NCI-H2196 (cell line): ENCODE measurements around the gene FBXO31.
"Not testable (repeated sequence)": the region's sequence is repeated elsewhere in the genome, so short reads cannot be mapped to it uniquely, and the experiment has no call there.

Source experiments
- DNase-seq: peaks from one replicate; lab custom pipeline; 2025; ENCODE audit not compliant: unreplicated experiment; lab: John Stamatoyannopoulos, UW

The FBXO31 gene

GRCh38 chr16:87387942-87388817, 4.6 kb upstream of the FBXO31 start:
- DNase-seq, result peak; percentile 82

GRCh38 chr16:87384875-87385167, 1.2 kb upstream of the FBXO31 start:
- not testable (repeated sequence) for DNase-seq

GRCh38 chr16:87384162-87384874, 742 bp upstream of the FBXO31 start:
- no peak for DNase-seq

GRCh38 chr16:87382023-87382785, 1.4 kb downstream of the FBXO31 start:
- no peak for DNase-seq

- DNase-seq, result no peak
Observed at GRCh38 chr16:87380881-87381280, 2.7 kb downstream of the FBXO31 start.

- no peak for DNase-seq
Observed at GRCh38 chr16:87380403-87380802, 3.2 kb downstream of the FBXO31 start.

GRCh38 chr16:87379312-87379752, 4.2 kb downstream of the FBXO31 start:
- DNase-seq, result not testable (repeated sequence)

GRCh38 chr16:87376660-87377059, 6.9 kb downstream of the FBXO31 start:
- DNase-seq, result no peak

- DNase-seq, result no peak
Observed at GRCh38 chr16:87375426-87376135, 8.0 kb downstream of the FBXO31 start.

- no peak for DNase-seq
Observed at GRCh38 chr16:87374313-87374712, 9.3 kb downstream of the FBXO31 start.

- DNase-seq, result no peak
Observed at GRCh38 chr16:87372305-87372704, 11.3 kb downstream of the FBXO31 start.

- no peak for DNase-seq
Observed at GRCh38 chr16:87371261-87371866, 12.2 kb downstream of the FBXO31 start.

- DNase-seq, result no peak
Observed at GRCh38 chr16:87369796-87370719, 13.5 kb downstream of the FBXO31 start.

GRCh38 chr16:87369117-87369765, 14.3 kb downstream of the FBXO31 start:
- DNase-seq, result no peak

- DNase-seq, result no peak
Observed at GRCh38 chr16:87368029-87368770, 15.4 kb downstream of the FBXO31 start.

GRCh38 chr16:87367529-87367928, 16.0 kb downstream of the FBXO31 start:
- no peak for DNase-seq

- no peak for DNase-seq
Observed at GRCh38 chr16:87366930-87367329, 16.6 kb downstream of the FBXO31 start.

GRCh38 chr16:87366288-87366687, 17.3 kb downstream of the FBXO31 start:
- DNase-seq, result no peak
